HG02884 (cell line): ENCODE data around the gene EIF6.
A peak's percentile ranks its signal among the peaks of the same experiment; 100 is the strongest.

Experiments
- ATAC-seq: cut with Tn5 transposase; IDR thresholded peaks from one replicate; pipeline ENCODE4 v1.9.1; 2021; ENCODE audit warnings: mild to moderate bottlenecking, moderate library complexity; ENCODE audit not compliant: unreplicated experiment

The EIF6 gene

GRCh38 chr20:35281506-35282101 is 3.0 kb downstream of the EIF6 start:
- ATAC-seq, result no peak

GRCh38 chr20:35280523-35280922 is 4.0 kb downstream of the EIF6 start:
- no peak for ATAC-seq

GRCh38 chr20:35279533-35280174 is 4.9 kb downstream of the EIF6 start:
- no peak for ATAC-seq

GRCh38 chr20:35279040-35279439 is 5.5 kb downstream of the EIF6 start:
- no peak for ATAC-seq

GRCh38 chr20:35277531-35278395 is 6.8 kb downstream of the EIF6 start, which contains the start of gene MMP24OS:
Gene MMP24OS (minus strand): TSS chr20:35278122. CDS start chr20:35277929, 193 bp downstream.
- peak; percentile 73 for ATAC-seq

- no peak for ATAC-seq
Observed at GRCh38 chr20:35277127-35277526, 7.4 kb downstream of the EIF6 start.

GRCh38 chr20:35276408-35276807 is 8.2 kb downstream of the EIF6 start:
- no peak for ATAC-seq

- no peak for ATAC-seq
Observed at GRCh38 chr20:35275741-35276251, 8.8 kb downstream of the EIF6 start.

GRCh38 chr20:35274172-35275092 is 10.1 kb downstream of the EIF6 start:
- ATAC-seq, result no peak

- no peak for ATAC-seq
Observed at GRCh38 chr20:35273449-35274171, 11.0 kb downstream of the EIF6 start.

GRCh38 chr20:35271904-35272303 is 12.7 kb downstream of the EIF6 start:
- ATAC-seq, result no peak

- no peak for ATAC-seq
Observed at GRCh38 chr20:35271073-35271882, 13.3 kb downstream of the EIF6 start.

GRCh38 chr20:35270021-35270902 is 14.3 kb downstream of the EIF6 start:
- ATAC-seq, result no peak

GRCh38 chr20:35269055-35269781 is 15.4 kb downstream of the EIF6 start:
- ATAC-seq, result no peak

- ATAC-seq, result no peak
Observed at GRCh38 chr20:35267092-35267491, 17.5 kb downstream of the EIF6 start.

- no peak for ATAC-seq
Observed at GRCh38 chr20:35264755-35265154, 19.8 kb downstream of the EIF6 start.
